ENCODE results near the gene SNHG17.

GRCh38 chr20:38406476-38406875, 28.7 kb downstream of the SNHG17 start:
- TF ChIP-seq EZH2 (IDR thresholded peaks at IDR 0.05; ENCODE audit: borderline replicate concordance, low read depth, low read length, severe bottlenecking) (no peak), CTCF (IDR thresholded peaks at IDR 0.05; ENCODE audit: borderline replicate concordance, extremely low read depth, low read length, poor library complexity, severe bottlenecking) (no peak)

All from DND-41 (cell line).